ENCODE measurements around the gene CARS2. TPM values are rescaled to one million over a fixed set of nuclear protein-coding genes. Genes with fewer than 3 reads are reported as not detected.

Gene CARS2
- total and polyA plus RNA-seq, 2 experiments from 2014 or later = 39.0 to 53.5 TPM

GRCh38 chr13:110636053-110636475 is 69.9 kb downstream of the CARS2 start:
- H3K27ac Mint-ChIP-seq = no peak overlapping the region
- peaks cover 78% of the 10 kb centered on the region for H3K36me3 Mint-ChIP-seq (ENCODE audit: low read depth)
- Histone ChIP-seq H3K79me2 (replicated peaks; ENCODE audit: insufficient read depth) (peaks cover 22% of the 10 kb centered on the region), H3K9me2 (ENCODE audit: insufficient read depth) (no peaks in the 10 kb centered on the region), H3F3A (replicated peaks; ENCODE audit: low read depth) (no peaks in the 10 kb centered on the region; the same call in 1 of the 2 replicates), H3K4me2 (no peak overlapping the region), H3K4me3 (no peak overlapping the region), H3K4me1 (ENCODE audit: insufficient read depth) (no peaks in the 10 kb centered on the region), H4K20me1 (replicated peaks; ENCODE audit: insufficient read depth) (0 out of 2 replicates have a peak, but pooled peaks cover 6% of the 10 kb centered on the region), H3K27me3 (ENCODE audit: insufficient read depth) (no peaks in the 10 kb centered on the region), H3K36me3 (ENCODE audit: insufficient read depth) (peaks cover 14% of the 10 kb centered on the region; the same call in 1 of the 2 replicates), H2AFZ (no peak overlapping the region), H3K27ac (ENCODE audit: low read depth) (no peak overlapping the region)
- TF ChIP-seq JUNB (IDR thresholded peaks at IDR 0.05; ENCODE audit: unreplicated experiment) = no peak
- no peak for TF ChIP-seq EZH2 (IDR thresholded peaks at IDR 0.05; ENCODE audit: low read depth, unreplicated experiment)
- TF ChIP-seq NANOG (IDR thresholded peaks at IDR 0.05; ENCODE audit: borderline replicate concordance) = no peak
- TF ChIP-seq ZNF462 (CRISPR knock-in tag; IDR thresholded peaks at IDR 0.05) = no peak
- no peak for TF ChIP-seq CTCF (conservative IDR thresholded peaks at IDR 0.05; ENCODE audit: low read depth in 2 of 2)
- TF ChIP-seq REST (IDR thresholded peaks at IDR 0.05; ENCODE audit: unreplicated experiment) = no peak
- TF ChIP-seq ZNF331 (CRISPR knock-in tag; IDR thresholded peaks at IDR 0.05; ENCODE audit: low read depth) = no peak
- TF ChIP-seq POLR2AphosphoS5 (IDR thresholded peaks at IDR 0.05; ENCODE audit: low read depth) = no peak
- TF ChIP-seq STAT1 (IDR thresholded peaks at IDR 0.05; ENCODE audit: unreplicated experiment) = no peak
- DNase-seq (ENCODE audit: low spot score) (no peak), ATAC-seq (no peak)
- H3K4me1 Mint-ChIP-seq = no peaks in the 10 kb centered on the region; the same call in 2 of the 3 replicates
- H3K4me3 Mint-ChIP-seq = no peak overlapping the region
- H3K27me3 Mint-ChIP-seq (ENCODE audit: insufficient read depth, low read depth, poor library complexity) = no peaks in the 10 kb centered on the region
- H3K9me3 Mint-ChIP-seq = peaks cover 4% of the 10 kb centered on the region; the same call in 2 of the 3 replicates

Measured in GM23338 (cell line).